ENCODE results near the gene RERE. TPM values are rescaled to one million over a fixed set of nuclear protein-coding genes. Genes with fewer than 3 reads are reported as not detected.

The RERE gene
- total RNA-seq, 1 donor from 2014 or later, result 76.0 TPM

DNA sequence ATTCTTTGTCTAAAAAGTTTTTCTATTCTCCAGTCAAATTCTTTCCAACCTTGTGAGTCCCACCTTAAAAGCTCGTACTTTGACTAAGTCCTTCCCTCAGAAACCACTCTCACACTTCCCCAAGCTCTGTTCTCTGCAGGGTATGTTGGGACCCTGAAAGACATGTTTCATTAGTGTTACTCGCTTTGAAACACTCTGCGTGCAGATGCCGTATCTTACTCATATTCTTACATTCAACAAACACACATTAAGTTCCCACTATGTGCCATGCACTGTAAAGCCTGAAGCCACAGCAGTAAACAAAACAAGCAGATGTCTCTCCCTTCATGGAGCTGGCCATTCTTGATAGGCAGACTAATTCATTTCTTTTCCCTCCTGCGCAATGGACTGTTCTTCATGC lies 229.7 kb downstream of the RERE start:
- intact Hi-C loops (cut with micrococcal nuclease), result no loop called here

DNA sequence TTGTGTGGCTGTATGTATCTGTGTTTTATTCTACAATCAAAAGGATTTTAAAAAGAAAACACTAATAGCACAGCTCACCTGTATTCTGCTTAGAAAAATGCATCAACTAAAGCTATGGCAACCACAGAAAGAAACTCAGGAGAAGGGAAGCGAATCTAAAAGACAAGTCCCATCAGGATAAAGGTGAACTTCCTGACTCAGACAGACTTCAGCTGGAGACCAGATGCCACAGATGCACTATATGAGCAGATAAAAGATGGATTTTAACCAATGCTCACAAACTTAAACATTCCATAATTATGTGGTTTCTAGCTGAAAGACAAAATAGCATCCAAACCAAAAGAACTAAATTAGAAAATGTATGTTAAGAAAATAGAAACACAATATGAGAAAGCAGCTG lies 231.0 kb downstream of the RERE start:
- intact Hi-C loops (cut with micrococcal nuclease), result no loop called here

DNA sequence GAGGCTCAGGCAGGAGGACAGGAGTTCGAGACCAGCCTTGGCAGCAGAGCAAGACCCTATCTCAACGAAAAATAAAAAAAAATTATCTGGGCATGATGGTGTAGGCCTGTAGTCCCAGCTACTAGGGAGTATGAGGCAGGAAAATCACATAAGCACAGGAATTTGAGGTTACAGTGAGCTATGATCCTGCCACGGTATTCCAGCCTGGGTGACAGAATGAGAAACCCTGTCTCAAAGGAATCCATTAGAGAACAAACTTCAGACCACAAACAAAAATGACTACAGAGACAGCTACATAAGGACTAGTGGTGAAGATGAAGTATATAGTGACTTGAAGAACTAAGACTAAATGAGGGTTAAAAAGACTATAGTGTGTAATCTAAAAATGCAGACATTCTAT lies 233.1 kb downstream of the RERE start:
- intact Hi-C loops (cut with micrococcal nuclease), result no loop called here

DNA sequence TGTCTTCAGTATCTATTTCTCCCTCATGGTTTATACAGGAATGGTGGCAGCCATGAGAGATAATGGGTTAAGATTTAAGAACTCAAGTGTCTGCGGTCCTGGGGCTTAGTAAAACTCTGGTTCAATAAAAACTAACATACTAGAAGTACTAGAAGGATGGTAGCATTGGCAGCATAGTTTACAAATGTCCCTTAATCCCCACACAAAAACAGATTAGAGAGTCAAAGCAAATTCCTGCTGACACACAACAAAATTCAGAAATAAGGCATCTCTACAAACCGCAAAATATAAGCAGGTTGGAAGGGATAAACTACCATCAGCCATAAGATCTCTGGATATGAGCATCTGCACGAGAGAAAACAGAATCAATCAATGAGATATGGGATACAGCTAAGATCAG lies 234.4 kb downstream of the RERE start:
- intact Hi-C loops (cut with micrococcal nuclease), result no loop called here

DNA sequence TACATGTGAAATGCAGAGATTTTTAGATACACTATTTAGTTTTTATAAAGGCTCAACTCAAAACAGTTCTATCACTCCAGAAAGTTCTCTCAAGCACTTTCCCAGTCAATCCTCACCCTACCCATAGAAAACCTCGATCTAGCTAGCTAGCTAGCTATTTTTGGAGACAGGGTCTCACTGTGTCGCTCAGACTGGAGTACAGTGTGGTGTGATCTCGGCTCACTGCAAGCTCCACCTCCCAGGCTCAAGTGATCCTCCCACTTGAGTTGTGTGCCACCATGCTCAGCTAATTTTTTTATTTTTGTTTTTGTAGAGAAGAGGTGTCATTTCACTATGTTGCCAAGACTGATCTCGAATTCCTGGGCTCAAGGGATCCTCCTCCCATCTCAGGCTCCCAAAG lies 236.9 kb downstream of the RERE start:
- intact Hi-C loops (cut with micrococcal nuclease), result no loop called here

DNA sequence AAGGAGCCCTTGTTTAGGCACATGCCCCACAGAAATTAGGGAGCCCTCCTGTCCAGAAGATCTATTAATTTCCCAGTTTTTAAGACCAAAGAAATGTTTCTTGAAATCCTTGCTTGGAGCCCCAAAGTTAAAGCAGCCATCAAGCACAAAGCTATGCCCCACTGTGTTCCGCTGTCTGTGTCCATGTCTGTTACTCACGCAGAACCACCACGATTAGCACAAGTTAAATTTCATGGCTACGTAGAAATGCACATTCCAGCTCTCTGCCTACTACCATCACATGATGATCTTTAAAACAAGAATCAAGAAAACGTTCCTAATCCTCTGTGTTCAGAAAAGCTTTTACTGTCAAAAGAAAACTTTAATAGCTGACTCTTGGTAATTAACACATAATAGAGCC lies 238.5 kb downstream of the RERE start:
- intact Hi-C loops (cut with micrococcal nuclease), result no loop called here

DNA sequence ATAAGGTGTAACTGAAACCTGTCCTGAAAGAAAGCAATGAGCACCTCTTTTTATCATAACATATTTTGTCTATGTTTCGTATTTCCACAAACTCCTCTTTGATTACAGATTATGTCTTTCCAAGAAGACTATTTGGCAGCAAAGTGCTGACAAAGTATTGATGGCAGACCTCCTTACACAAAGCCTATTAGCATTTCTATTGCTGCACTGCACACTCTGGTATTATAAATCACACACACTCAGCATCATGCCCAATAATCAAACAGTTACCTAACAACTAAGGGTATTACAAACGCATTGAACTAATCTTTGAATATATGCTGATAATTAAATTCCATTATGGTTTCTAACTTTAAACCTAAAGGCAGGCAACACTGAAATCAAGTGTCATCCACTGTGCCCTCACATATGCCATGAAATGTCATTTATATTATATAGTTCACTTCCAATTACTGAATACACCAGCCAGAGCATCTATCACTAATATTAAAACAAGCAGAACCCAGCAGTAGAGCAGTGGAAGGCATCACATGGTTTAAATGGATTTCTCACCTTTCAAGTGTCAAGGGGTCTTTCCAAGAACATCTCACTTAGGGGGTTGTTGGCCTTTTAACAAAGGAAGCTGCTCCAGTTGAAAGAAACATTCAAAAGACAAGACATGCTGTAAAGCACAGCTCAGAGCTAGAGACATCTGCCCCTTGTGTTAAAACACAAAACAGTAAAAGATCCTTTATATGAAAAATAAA lies 239.1 kb downstream of the RERE start:
- intact Hi-C loops (cut with micrococcal nuclease), result no loop called here

DNA sequence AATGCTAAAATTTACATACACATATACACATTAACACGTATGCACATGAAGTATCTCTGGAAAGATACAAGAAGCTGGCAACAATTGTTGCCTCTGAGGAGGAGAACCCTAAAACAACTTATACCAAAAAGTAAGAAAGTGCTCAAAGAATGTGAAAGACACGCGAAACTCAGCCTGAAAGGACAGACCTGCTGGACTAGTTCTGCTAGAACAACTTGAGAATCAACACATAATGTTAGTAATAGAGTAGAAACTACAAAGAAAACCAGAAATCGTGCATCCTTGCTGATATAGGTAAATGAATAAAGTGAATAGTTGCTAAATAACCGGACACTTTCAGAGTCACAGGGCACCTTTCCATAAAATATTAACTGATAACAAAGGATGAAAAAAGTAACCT lies 242.5 kb downstream of the RERE start:
- intact Hi-C loops (cut with micrococcal nuclease), result no loop called here

DNA sequence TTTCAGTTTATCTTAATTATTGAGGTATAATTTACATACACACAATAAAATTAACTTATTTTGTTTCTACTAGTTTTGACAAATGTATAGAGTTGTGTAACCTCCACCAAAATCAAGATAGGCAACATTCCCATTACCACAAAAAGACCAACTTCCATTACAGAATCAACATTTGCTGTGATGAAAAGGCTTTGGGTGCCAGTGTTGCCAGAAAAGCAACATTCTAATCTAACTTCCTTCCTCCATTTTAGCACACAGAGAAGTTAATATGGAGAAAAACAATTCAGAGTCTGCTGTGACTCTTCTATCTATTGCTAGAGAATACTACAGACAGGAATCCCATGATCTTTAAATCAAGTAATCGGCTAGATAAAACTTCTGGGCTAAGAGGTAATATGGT lies 245.3 kb downstream of the RERE start:
- intact Hi-C loops (cut with micrococcal nuclease), result no loop called here

DNA sequence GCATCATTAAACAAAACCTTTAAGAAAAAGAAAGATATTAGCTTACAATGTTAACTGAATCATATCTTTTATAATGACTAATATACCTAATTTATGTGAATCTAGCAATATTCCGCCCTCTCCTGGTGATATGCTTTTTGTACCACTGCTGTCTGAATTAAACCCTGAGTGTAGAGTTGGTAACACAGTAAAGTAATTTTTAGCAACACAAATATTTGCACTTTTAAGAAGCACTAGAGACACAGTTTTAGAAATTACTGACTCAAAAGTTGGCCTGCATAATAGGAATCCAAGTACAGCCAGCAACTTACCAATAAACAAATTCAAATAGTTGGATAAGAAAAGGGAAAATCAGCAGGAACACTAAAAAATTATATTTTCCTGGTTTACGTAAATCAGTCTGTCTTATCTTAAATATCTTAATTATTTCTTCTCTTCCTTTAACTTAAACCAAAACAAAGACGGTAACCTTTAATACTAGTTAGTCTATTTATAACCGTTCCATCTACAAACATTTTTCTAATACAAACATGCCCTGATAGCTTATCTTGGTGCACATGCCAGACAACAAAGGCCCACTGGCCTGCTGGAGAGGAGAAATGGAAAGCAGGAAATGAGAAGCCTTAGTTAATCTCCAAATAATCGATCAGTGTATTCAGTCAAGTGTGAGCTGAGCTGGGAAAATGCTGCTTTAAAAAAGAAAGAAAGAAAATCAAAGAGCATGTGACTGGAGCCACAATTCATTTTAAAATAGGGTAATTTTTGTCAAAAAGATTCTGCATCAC lies 246.0 kb downstream of the RERE start:
- intact Hi-C loops (cut with micrococcal nuclease), result no loop called here

DNA sequence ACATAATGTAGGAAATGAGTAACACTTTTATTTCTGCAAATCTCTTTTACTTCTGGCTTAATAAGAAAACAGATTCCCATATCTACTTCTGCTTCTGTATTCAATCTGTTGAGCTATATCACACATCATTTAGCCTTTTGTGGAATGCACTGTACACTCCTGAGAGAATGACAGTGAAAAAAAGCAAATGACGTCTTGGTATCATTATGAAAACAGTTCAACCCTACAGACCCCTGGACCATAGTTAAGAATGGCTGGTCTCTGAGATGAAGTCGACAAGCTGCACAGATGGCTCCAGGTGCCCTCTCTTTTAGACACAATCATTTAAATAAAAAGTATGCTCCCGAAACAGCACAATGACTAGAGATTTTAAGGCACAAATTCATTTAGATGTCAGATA lies 247.0 kb downstream of the RERE start:
- intact Hi-C loops (cut with micrococcal nuclease), result no loop called here

DNA sequence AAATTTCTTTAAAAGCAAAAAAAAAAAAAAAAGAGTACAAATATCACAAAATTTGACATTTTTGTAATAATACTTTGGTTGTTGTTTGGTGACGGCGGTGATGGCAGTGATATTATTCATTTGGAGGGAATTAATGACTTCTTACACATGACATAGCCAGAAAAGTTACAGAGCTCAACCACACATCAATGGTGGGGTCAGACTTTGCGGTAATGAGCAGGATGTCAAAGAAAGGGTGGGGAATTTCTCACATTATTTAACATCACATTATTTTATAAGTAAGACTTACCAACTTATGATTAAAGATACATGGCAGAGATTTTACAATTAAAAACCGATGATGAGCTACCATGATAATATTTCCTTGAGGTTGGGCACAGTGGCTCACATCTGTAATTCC lies 248.2 kb downstream of the RERE start:
- intact Hi-C loops (cut with micrococcal nuclease), result no loop called here

DNA sequence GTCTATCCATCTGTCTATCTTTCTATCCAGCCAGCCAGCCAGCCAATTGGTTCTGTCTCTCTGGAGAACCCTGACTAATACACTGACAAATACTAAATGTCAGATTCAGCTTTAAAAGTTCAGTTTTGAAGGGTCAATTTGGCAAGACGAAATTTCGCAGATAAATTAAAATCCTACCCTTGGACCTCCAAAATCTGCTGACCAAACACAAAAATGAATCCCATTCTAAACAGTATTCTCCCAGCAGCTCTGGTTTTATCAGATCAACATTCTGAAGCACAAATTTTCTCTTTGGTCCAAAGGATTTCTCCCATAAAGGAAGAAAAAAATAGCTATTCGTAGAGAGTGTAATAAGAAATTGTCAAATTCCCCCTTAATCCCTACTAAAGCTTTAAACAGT lies 248.6 kb downstream of the RERE start:
- intact Hi-C loops (cut with micrococcal nuclease), result no loop called here

DNA sequence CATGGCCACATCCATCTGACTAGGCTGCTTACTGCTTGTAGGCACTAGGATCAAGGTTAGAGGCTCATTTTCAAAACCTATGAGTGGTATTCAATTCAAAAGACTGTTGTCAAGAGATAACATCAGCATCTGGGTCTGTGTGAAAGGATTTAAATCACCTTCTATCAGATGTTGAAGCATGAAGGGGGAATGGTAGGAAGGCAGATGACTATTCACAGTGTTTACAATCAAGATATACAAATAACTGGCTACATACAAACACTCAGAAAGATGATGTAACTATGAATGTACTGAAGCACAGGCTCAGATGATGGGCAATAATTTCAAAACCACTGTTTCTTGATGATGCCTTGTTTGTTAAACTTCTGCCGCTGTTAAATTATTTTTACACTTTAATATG lies 250.3 kb downstream of the RERE start:
- intact Hi-C loops (cut with micrococcal nuclease), result no loop called here

DNA sequence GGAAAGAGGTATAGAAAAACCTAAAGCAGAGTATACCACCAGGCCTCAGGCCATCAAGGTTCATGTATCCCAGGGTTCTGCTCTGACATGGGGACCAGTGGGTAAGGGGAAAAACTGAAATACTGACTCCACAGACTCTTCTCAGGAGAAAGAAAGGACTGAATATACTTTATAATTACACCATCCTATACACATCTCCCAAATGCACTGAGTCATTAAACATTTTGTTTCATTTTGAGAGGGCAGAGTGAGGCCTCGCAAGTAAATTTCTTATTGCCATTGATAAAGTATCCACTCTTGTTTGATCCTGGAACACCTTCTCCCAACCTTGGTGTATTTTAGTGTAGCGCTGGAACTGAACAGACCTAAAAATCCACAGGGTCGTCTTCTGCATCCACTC lies 251.6 kb downstream of the RERE start:
- intact Hi-C loops (cut with micrococcal nuclease), result no loop called here

DNA sequence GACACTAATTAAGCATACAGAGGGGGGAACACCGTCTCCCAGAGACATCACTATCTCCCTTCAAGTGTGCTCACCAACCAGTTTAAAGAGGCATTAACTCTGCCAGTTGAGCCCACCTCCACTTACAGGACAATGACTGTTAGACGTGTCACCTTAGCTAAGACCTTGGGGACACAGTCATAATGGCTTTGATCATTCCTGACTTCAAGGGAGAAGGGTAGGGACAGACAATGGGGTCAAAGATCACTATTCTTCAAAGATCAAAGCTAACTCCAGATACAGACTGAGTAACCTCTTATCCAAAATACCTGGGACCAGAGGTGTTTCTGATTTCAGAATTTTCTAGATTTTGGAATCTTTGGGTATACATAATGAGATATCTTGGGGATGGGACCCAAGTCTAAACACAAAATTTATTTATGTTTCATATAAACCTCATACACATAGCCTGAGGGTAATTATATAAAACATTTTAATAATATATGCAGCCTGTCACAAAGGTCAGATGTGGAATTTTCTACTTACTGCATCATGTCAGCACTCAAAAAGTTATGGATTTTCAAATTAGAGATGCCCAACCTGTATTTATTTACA lies 253.4 kb downstream of the RERE start:
- intact Hi-C loops (cut with micrococcal nuclease), result no loop called here

DNA sequence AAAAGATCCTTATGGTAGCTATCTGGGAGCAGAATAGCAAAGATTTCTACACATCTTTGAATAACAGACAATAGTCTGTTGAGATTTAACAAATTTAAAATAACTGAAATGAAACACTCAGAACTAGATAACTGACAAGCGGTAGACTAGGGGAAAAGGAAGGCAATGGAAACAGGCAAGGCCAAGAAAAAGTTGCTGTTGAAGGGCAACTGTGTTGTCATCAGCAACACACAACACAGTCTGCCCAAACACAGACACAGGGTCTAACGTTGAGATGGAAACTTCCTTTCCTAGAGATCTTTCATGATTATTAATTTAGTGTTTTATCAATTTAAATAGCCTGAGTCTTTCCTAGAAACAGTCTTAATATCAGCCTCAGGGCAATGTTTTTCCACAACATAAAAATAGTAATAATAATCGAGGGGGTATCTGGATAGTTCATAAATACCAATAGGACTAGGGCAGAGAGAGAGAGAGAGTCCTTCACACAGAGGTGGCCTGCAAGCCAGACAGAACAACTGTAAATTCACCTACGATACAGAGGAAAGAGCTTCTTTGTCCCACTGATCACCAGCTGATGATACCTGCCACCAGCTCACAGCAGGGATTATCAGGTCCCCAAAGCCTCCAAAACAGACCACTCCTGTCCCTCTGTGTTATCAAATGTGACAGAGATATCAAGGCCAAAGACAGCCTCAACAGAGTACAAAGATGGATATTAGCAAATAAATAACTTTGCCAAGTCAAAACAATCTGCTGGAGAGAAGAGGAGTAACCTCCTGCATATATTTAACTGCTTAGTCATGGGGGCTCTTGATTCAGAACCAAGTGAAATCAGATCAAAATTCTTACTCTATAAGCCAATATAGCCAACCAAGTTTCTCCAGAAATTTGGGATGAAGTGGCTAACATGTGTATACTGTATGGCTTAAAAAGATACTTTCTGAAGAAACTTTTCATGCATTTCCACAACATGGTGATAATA lies 254.3 kb downstream of the RERE start:
- intact Hi-C loops (cut with micrococcal nuclease), result no loop called here

DNA sequence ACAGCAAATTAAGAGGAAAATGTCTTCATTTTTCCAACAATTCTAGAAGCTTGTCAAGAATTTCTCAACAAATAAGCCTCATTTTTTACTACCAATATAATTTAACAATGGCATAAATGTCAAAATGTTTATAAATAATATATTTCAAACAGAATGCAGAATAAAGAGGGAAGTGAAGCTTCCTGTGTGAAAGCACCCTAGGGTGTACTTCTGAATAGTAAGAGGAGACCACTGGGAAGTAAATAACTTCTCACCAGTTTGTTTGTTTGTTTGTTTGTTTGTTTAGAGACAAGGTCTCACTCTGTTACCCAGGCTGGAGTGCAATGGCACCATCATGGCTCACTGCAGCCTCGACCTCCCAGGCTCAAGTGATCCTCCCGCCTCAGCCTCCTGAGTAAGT lies 255.2 kb downstream of the RERE start:
- intact Hi-C loops (cut with micrococcal nuclease), result no loop called here

DNA sequence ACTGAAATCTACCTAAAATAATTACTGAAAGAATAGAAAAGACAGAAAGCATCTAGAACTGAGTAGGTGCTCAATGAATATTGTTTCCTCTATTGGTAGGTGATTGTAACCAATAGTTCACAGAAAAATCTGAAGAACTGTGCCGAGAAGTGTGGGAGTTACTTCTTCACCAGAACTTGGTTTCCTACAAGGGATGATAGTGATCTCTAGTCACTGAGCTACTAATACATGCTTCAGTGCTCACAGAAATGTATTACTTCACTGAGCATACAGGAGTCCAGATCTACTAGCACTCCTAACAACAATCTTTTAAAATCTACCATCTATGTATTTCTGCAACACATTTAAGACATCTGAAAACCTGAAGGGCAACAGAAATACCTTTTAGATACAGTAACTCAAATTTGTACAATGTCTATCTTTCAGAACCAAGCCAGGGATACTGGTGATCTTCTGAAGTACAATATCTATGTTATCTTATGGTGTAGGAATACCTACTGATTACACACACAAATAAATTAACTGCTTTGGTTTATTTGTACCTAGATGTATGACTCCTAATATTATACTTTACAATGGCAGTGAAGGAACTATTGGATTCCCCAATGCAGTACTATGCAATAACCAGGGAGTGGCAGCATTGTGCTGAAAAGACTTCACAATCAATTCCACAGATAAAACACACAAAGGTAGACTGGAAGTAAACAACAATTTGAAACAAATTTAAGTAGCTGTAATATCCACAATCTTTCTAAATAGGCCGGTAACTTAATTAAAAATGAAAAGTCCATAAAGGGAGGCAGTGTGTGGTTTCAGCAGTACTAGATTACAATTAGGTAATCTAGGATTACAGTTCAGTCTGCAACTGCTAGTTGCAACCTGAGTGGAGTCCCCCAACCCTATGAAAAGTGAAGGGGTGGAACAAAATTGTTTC lies 256.6 kb downstream of the RERE start:
- intact Hi-C loops (cut with micrococcal nuclease), result loop anchor here (1.0 kb wide), 4 partner anchors 43 to 288 kb away; no protein-coding TSS in a partner anchor

DNA sequence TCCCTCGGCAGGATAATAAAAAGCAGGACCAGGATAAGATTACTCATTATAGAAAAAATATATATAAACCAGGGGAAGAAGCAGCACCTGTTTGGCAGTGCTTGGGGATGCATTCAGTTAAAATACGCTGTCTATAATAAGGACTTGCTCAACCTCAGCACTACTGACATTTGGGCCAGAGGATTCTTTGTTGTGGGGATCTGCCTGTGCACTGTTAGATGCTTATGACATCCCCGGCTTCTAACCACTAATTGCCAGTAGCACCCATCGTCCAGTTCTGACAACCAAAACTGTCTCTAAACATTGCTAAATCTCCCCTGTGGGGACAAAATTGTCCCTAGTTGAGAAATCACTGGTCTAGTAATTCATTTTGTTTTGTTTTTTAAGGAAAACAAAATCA lies 257.4 kb downstream of the RERE start:
- intact Hi-C loops (cut with micrococcal nuclease), result no loop called here
